WERI-Rb-1 (cell line): ENCODE results near the gene AEBP1.
"Not testable (repeated sequence)": the region's sequence is repeated elsewhere in the genome, so short reads cannot be mapped to it uniquely, and the experiment has no call there.

Experiments used
- DNase-seq: peaks from one replicate; pipeline ENCODE4 v3.0.0-alpha.2; 2020
- H3K27ac ChIP-seq: fragments of 250-450 bp; sonication (Bioruptor Pico); 2 replicates; pipeline ENCODE4 v1.5.1; 2020; ENCODE audit warnings: mild to moderate bottlenecking, moderate library complexity
- H3K27me3 ChIP-seq: fragments of 250-450 bp; sonication (Bioruptor Pico); 2 replicates; pipeline ENCODE4 v1.5.1; 2021; ENCODE audit warnings: mild to moderate bottlenecking, low read depth, moderate library complexity; ENCODE audit not compliant: insufficient read depth, severe bottlenecking
- H3K36me3 ChIP-seq: fragments of 250-450 bp; sonication (Bioruptor Pico); 2 replicates; pipeline ENCODE4 v1.5.1; 2020; ENCODE audit warnings: mild to moderate bottlenecking, moderate library complexity
- H3K4me3 ChIP-seq: 2 replicates; pipeline ENCODE4 v1.5.1; 2011; ENCODE audit warnings: low read depth, mild to moderate bottlenecking, control low read depth, low read length
- H3K9me3 ChIP-seq: fragments of 250-450 bp; sonication (Bioruptor Pico); 2 replicates; pipeline ENCODE4 v1.5.1; 2021; ENCODE audit warnings: mild to moderate bottlenecking, moderate library complexity; ENCODE audit not compliant: severe bottlenecking
- TF ChIP-seq, protein P1 (sequence below): IDR thresholded peaks from 2 replicates; pipeline ENCODE4 v1.5.1; 2011; ENCODE audit warnings: low read depth, mild to moderate bottlenecking, control low read depth, inconsistent platforms, low read length

The AEBP1 gene

DNA sequence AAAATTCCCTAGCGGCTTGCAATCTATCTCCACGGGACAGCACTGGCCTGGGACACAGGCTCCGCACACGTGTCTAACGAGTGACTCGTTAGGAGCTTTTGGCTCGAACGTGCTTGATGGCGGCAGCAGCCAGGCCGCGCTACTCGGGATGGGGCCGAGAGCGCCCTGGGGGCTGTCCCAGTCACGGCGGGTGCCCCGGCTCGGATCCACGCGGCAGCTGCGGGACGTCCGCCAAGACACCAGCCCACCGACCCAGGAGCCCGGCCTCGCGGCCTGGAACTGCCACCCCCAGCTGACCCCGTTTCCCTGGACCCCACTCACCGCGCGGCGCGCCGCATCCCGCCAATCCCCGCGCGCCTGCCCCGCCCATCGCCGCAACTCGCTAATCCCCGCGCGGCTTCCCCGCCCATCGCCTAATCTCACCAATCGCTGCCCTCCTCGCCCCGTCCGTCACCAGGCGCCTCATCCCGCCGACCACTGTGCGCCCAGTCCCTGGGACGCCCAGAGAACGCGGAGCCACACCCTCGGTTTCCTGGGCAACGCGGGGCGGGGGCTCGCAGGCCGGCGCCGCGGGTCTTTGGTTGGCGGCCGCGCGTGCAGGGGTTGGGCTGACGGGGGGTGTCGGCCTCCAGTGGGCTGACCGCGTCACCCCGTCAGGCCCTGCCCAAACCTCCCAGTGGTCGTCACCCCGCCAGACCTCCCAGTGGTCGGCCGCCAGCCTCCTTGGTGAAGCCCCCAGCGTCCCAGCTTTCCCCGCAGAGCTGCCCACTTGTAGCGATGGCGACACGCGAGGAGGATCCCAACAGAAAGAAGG is 19.3 kb downstream of the AEBP1 start, which contains the start of gene POLD2:
TSS of gene POLD2 (minus strand) at position 359 of the 814 bp plus-strand sequence. CDS start 1,495 bp downstream, outside the sequence.
- Histone ChIP-seq H3K36me3 (peaks cover 33% of the 10 kb centered on the region), H3K4me3 (peak within 1 kb of the TSS; percentile 58), H3K27ac (peak within 1 kb of the TSS; percentile 92), H3K27me3 (no peaks in the 10 kb centered on the region), H3K9me3 (no peaks in the 10 kb centered on the region)
- TF ChIP-seq, protein P1, sequence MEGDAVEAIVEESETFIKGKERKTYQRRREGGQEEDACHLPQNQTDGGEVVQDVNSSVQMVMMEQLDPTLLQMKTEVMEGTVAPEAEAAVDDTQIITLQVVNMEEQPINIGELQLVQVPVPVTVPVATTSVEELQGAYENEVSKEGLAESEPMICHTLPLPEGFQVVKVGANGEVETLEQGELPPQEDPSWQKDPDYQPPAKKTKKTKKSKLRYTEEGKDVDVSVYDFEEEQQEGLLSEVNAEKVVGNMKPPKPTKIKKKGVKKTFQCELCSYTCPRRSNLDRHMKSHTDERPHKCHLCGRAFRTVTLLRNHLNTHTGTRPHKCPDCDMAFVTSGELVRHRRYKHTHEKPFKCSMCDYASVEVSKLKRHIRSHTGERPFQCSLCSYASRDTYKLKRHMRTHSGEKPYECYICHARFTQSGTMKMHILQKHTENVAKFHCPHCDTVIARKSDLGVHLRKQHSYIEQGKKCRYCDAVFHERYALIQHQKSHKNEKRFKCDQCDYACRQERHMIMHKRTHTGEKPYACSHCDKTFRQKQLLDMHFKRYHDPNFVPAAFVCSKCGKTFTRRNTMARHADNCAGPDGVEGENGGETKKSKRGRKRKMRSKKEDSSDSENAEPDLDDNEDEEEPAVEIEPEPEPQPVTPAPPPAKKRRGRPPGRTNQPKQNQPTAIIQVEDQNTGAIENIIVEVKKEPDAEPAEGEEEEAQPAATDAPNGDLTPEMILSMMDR: no peak
- DNase-seq: peak; percentile 99

DNA sequence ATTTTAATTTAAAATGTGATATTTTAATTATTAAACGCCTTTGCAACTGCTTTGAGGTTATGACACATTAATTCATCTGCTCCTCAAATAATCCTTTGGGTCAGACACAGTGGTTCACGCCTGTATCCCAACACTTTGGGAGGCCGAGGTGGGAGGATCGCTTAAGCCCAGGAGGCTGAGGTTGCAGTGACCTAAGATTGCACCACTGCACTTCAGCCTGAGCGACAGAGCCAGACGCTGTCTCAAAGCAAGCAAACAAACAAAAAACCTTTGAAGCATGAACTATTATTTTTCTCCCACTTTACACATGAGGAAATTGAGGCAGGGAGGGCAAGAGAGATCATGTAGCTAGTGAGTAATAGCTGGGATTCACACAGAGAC is 20.7 kb downstream of the AEBP1 start:
- no peaks in the 10 kb centered on the region for H3K9me3 ChIP-seq
- no peak overlapping the region for H3K4me3 ChIP-seq
- TF ChIP-seq, protein P1: no peak
- no peaks in the 10 kb centered on the region for H3K27me3 ChIP-seq
- no peak overlapping the region for H3K27ac ChIP-seq
- DNase-seq: no peak
- H3K36me3 ChIP-seq: peaks cover 24% of the 10 kb centered on the region

DNA sequence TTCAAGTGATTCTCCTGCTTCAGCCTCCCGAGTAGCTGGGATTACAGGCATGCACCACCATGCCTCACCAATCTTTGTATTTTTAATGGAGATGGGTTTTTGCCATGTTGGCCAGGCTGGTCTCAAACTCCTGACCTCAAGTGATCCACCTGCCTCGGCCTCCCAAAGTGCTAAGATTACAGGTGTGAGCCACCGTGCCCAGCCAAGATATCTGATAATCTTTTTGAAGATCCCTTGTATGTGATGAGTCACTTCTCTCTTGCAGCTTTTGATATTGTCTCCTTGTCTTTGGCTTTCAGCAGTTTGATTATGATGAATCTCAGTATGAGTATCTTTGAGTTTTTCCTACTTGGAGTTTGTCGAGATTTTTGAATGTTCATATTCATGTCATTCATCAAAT is 22.4 kb downstream of the AEBP1 start:
- not testable (repeated sequence) for H3K27ac ChIP-seq, H3K36me3 ChIP-seq

DNA sequence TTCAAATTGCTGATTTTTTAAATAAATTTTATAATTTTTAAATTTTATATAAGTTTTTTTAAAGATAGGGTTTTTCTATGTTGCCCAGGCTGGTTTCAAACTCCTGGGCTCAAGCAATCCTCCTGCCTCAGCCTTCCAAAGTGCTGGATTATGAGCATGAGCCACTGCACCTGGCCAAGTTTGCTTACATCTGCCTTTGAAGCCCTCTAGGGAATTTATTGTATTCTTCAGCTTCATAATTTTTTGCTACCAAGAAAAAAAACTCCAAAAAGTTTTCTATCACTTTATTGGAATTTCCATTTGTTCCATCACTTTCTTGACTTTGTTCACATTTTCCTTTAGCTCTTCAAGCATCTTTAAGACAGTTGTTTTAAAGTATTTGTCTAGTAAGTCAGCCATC is 23.0 kb downstream of the AEBP1 start:
- H3K27ac ChIP-seq: no peak overlapping the region
- no peak for DNase-seq
- no peaks in the 10 kb centered on the region for H3K9me3 ChIP-seq
- H3K36me3 ChIP-seq: peaks cover under 1% of the 10 kb centered on the region
- H3K27me3 ChIP-seq: no peaks in the 10 kb centered on the region
- no peak overlapping the region for H3K4me3 ChIP-seq
- TF ChIP-seq, protein P1: no peak

More for the DNA sequence above, 22.4 kb downstream of the AEBP1 start:
- not testable (repeated sequence) for DNase-seq, H3K27me3 ChIP-seq, H3K4me3 ChIP-seq, H3K9me3 ChIP-seq

DNA sequence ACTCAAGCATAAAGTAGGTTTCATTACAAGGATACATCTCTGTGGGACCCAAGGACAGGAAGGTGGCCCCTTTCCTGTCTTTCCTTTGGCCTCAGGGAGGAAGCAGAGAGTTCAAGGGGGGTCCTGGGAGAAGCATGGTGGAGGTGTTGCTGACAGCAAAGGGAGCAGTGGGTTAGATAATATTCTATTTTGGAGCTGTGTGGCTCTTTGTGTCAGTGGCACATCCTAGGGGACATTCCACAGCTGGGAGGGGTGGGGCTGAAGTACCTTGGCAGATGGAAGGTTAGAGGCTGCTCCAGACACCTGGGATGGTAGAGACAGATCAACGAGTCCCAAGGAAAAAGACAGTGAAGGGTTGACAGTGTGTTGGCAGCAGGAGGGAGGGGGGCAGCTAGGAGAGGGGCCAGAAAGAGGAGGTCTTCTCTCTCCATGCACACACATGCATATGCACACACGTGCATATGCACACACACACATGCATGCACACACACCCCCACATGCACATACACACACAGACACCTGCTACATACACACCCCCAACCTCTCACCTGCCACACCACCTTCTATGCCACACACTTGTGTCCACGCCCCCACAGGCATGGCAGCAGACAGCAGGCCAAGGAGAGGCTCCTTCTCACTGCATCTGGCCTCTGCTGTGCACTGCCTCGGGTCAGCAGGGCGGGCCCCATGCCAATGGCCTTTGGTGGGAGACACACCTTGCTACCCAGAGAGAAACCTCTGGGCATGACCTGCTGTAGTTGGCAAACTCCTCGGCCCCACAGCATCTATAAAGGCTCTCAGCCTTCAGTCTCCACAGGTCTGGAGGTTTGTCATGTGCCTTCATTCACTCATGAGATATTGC is 24.8 kb downstream of the AEBP1 start:
- TF ChIP-seq, protein P1: no peak
- Histone ChIP-seq H3K27ac (no peak overlapping the region), H3K4me3 (no peak overlapping the region), H3K36me3 (no peaks in the 10 kb centered on the region), H3K27me3 (no peaks in the 10 kb centered on the region), H3K9me3 (no peaks in the 10 kb centered on the region)
- DNase-seq: no peak
